ENCODE measurements around the gene ENTHD1. TPM values are rescaled to one million over a fixed set of nuclear protein-coding genes. Genes with fewer than 3 reads are reported as not detected.

The ENTHD1 gene
- total RNA-seq, 1 donor from 2014 or later = 0.11 TPM

DNA sequence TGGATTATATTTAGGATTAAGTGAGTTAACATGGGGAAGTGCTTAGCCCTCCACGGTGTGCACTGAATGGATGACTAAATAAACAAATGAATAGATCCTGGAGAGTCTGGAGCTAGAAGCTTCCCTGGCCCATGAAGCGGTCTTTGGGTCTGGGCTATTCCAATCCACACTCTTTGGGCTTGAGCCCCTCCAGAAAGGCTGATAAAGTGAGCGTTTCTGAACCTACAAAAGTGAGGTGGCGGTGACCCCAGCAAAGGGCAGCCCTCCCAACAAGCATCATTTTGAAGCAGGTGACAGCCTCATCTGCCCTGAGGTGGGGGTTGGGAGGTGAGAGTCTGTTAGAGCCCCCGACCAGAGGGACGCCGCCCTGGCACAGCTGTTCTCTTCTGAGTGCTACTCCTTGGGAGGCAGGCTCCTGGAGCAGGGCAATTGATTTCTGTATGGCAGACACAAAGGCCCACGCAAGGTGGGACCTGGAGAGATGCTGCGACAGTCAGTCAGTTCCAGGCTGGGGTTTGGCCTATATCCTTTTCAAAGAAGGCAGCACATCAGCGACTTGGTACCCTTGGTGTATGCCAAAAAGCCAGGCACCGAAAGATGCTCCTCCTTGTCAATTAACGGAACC, 165.2 kb downstream of the ENTHD1 start:
- Mint-ChIP-seq H3K27ac (no peak overlapping the region), H3K4me3 (ENCODE audit: low read depth) (no peak overlapping the region), H3K36me3 (ENCODE audit: low read depth) (no peaks in the 10 kb centered on the region), H3K4me1 (ENCODE audit: low read depth) (peaks cover 2% of the 10 kb centered on the region), H3K27me3 (ENCODE audit: low read depth) (peaks cover 22% of the 10 kb centered on the region), H3K9me3 (no peaks in the 10 kb centered on the region)
- intact Hi-C loops (cut with micrococcal nuclease) = no loop called here
- DNase-seq (ENCODE audit: low spot score) = no peak

DNA sequence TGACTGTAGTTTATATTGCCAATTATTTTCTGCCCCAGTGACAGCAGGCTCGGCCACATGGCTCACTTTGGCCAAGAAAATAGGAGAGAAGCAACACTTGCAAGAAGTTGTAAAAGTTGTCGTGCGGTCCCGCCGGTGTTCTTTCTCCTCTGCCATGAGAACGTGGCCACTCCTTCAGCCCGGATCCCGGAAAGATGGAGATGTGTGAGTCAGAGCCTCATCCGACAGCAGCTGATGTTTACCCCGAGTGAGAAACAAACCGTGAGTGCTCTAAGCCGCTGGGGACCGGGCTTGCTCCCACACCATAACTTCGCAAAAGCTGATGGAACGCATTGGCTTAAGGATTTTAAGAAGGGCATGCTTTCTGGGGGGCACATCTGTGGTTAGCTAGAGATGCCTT, 166.0 kb downstream of the ENTHD1 start:
- Mint-ChIP-seq H3K4me3 (ENCODE audit: low read depth) (no peak overlapping the region), H3K27me3 (ENCODE audit: low read depth) (peaks cover 16% of the 10 kb centered on the region), H3K36me3 (ENCODE audit: low read depth) (no peaks in the 10 kb centered on the region), H3K4me1 (ENCODE audit: low read depth) (peaks cover 3% of the 10 kb centered on the region), H3K9me3 (peaks cover under 1% of the 10 kb centered on the region), H3K27ac (no peak overlapping the region)
- intact Hi-C loops (cut with micrococcal nuclease) = no loop called here
- no peak for DNase-seq (ENCODE audit: low spot score)

GRCh38 chr22:39725351-39726035, 168.1 kb downstream of the ENTHD1 start:
- Mint-ChIP-seq H3K27me3 (ENCODE audit: low read depth) (peaks cover 15% of the 10 kb centered on the region), H3K4me3 (ENCODE audit: low read depth) (no peak overlapping the region)
- intact Hi-C loops (cut with micrococcal nuclease) = no loop called here

GRCh38 chr22:39724857-39725256, 168.7 kb downstream of the ENTHD1 start:
- H3K27ac Mint-ChIP-seq = no peak overlapping the region
- no peaks in the 10 kb centered on the region for H3K36me3 Mint-ChIP-seq (ENCODE audit: low read depth)
- H3K27me3 Mint-ChIP-seq (ENCODE audit: low read depth) = peaks cover 16% of the 10 kb centered on the region
- H3K4me1 Mint-ChIP-seq (ENCODE audit: low read depth) = peaks cover 3% of the 10 kb centered on the region
- no peak for DNase-seq (ENCODE audit: low spot score)
- peaks cover 8% of the 10 kb centered on the region for H3K9me3 Mint-ChIP-seq
- intact Hi-C loops (cut with micrococcal nuclease) = no loop called here
- no peak overlapping the region for H3K4me3 Mint-ChIP-seq (ENCODE audit: low read depth)

More at GRCh38 chr22:39725351-39726035, 168.1 kb downstream of the ENTHD1 start:
- Mint-ChIP-seq H3K27ac (no peak overlapping the region), H3K36me3 (ENCODE audit: low read depth) (no peaks in the 10 kb centered on the region), H3K4me1 (ENCODE audit: low read depth) (peaks cover 3% of the 10 kb centered on the region), H3K9me3 (peaks cover 8% of the 10 kb centered on the region)
- DNase-seq (ENCODE audit: low spot score) = no peak

DNA sequence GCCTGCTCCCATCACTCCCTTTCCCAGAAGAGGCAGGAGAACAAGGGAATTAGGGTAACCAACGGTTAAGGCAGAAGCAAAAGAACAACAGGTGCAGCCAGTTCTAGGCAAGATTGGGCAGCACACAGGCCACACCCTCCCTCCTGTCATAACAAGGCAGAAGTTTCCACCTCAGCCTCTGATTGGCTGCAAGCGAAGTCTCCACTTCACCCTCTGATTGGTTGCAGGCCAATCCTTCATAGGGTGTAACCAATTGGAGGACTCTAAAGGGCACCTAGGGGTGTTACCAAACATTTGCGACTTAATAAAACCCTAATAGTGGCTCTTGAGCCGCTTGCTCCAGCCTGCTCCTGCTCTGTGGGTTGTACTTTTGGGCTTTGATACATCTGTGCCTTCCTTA, 169.2 kb downstream of the ENTHD1 start:
- Mint-ChIP-seq H3K27ac (no peak overlapping the region), H3K4me1 (ENCODE audit: low read depth) (peaks cover 3% of the 10 kb centered on the region), H3K4me3 (ENCODE audit: low read depth) (no peak overlapping the region), H3K36me3 (ENCODE audit: low read depth) (no peaks in the 10 kb centered on the region), H3K27me3 (ENCODE audit: low read depth) (peaks cover 16% of the 10 kb centered on the region), H3K9me3 (peaks cover 8% of the 10 kb centered on the region)
- intact Hi-C loops (cut with micrococcal nuclease) = no loop called here
- no peak for DNase-seq (ENCODE audit: low spot score)

- no peak overlapping the region for H3K27ac Mint-ChIP-seq
- DNase-seq (ENCODE audit: low spot score) = no peak
- intact Hi-C loops (cut with micrococcal nuclease) = no loop called here
- no peaks in the 10 kb centered on the region for H3K36me3 Mint-ChIP-seq (ENCODE audit: low read depth)
- H3K27me3 Mint-ChIP-seq (ENCODE audit: low read depth) = peaks cover 16% of the 10 kb centered on the region
- H3K4me1 Mint-ChIP-seq (ENCODE audit: low read depth) = peaks cover 3% of the 10 kb centered on the region
- no peak overlapping the region for H3K4me3 Mint-ChIP-seq (ENCODE audit: low read depth)
- H3K9me3 Mint-ChIP-seq = peaks cover 8% of the 10 kb centered on the region
These were observed 169.6 kb downstream of the ENTHD1 start for GRCh38 chr22:39723899-39724351.

- no peaks in the 10 kb centered on the region for H3K36me3 Mint-ChIP-seq (ENCODE audit: low read depth)
- H3K4me3 Mint-ChIP-seq (ENCODE audit: low read depth) = no peak overlapping the region
- H3K9me3 Mint-ChIP-seq = peaks cover 8% of the 10 kb centered on the region
- H3K4me1 Mint-ChIP-seq (ENCODE audit: low read depth) = peaks cover 3% of the 10 kb centered on the region
- DNase-seq (ENCODE audit: low spot score) = no peak
- H3K27ac Mint-ChIP-seq = no peak overlapping the region
- intact Hi-C loops (cut with micrococcal nuclease) = no loop called here
- H3K27me3 Mint-ChIP-seq (ENCODE audit: low read depth) = peaks cover 16% of the 10 kb centered on the region
These were observed 170.1 kb downstream of the ENTHD1 start for GRCh38 chr22:39723463-39723862.

DNA sequence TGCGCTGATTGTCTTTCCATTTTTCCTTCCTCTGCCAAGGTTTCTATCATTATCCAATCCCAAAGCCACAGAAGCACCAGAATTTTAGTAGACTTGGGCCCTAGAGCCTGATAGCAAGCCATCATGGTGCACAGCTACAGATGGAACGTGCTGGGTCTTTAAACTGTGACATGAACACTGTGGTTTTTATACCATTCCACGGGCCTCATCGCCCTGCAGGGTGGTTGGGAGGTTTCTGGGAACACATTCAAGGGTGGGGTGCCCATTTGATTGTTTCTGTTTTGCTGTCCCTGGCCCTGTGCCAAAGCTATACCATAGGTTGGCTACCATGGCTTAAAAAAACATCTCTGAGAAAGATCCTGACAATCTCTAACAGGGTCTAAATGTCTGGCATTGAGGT, 171.1 kb downstream of the ENTHD1 start:
- Mint-ChIP-seq H3K27ac (no peak overlapping the region), H3K4me3 (ENCODE audit: low read depth) (no peak overlapping the region), H3K27me3 (ENCODE audit: low read depth) (peaks cover 11% of the 10 kb centered on the region), H3K4me1 (ENCODE audit: low read depth) (peaks cover 3% of the 10 kb centered on the region), H3K9me3 (peaks cover 8% of the 10 kb centered on the region), H3K36me3 (ENCODE audit: low read depth) (no peaks in the 10 kb centered on the region)
- DNase-seq (ENCODE audit: low spot score) = no peak
- intact Hi-C loops (cut with micrococcal nuclease) = no loop called here

GRCh38 chr22:39722032-39722325, 171.6 kb downstream of the ENTHD1 start:
- Mint-ChIP-seq H3K4me3 (ENCODE audit: low read depth) (no peak overlapping the region), H3K9me3 (peaks cover 8% of the 10 kb centered on the region), H3K27me3 (ENCODE audit: low read depth) (peaks cover 7% of the 10 kb centered on the region), H3K27ac (no peak overlapping the region), H3K36me3 (ENCODE audit: low read depth) (no peaks in the 10 kb centered on the region), H3K4me1 (ENCODE audit: low read depth) (peaks cover 3% of the 10 kb centered on the region)
- DNase-seq (ENCODE audit: low spot score) = no peak
- intact Hi-C loops (cut with micrococcal nuclease) = no loop called here

- H3K36me3 Mint-ChIP-seq (ENCODE audit: low read depth) = no peaks in the 10 kb centered on the region
- peaks cover 2% of the 10 kb centered on the region for H3K27me3 Mint-ChIP-seq (ENCODE audit: low read depth)
- H3K27ac Mint-ChIP-seq = no peak overlapping the region
- H3K4me1 Mint-ChIP-seq (ENCODE audit: low read depth) = peaks cover 3% of the 10 kb centered on the region
- intact Hi-C loops (cut with micrococcal nuclease) = no loop called here
- H3K4me3 Mint-ChIP-seq (ENCODE audit: low read depth) = no peak overlapping the region
- H3K9me3 Mint-ChIP-seq = peaks cover 8% of the 10 kb centered on the region
- no peak for DNase-seq (ENCODE audit: low spot score)
These were observed 172.1 kb downstream of the ENTHD1 start for GRCh38 chr22:39721206-39722031.

DNA sequence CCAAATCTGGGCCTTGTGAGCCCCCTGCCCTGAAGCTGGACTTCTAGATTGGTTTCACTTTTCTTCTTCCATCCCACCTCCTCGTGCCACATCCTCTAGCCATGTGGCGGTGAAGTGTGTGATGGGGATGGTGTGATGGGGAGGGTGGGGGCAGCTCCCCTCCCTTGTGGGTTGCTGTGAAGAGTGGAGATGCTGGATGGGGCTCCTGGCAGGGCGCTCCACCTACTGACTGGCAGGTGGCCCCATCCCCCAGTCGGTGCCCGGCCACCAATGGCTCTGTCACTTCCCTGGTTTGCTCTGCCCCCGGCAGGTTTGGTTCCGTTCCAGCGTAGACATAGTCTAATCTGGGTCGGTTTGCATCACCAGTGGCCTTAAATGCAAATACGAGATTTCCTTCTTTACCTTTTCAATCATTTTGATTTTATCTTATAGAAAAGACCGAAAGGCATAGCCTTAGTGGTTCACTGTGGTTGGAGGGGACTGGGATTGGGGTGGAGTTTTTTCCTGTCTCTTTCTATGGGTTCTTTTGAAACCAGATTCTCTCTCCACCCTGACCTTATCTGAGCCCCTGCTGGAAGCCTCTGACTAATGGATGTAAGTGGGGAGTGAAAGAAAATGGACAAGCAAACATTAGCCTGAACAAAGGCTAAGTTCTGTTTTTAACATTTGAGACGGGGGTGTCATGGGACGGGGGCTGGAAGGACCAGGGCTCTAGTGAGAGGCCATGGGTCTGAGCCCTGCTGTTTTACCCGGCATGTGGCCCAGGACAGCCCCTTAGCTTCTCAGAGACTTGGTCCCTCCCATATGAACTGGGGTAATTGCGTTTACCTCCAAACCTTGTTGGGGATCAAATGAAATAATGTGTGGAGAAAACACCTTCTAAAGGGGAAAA, 173.8 kb downstream of the ENTHD1 start:
- Mint-ChIP-seq H3K36me3 (ENCODE audit: low read depth) (no peaks in the 10 kb centered on the region), H3K9me3 (peaks cover 8% of the 10 kb centered on the region), H3K27ac (no peak overlapping the region), H3K4me1 (ENCODE audit: low read depth) (peaks cover 3% of the 10 kb centered on the region), H3K4me3 (ENCODE audit: low read depth) (no peak overlapping the region), H3K27me3 (ENCODE audit: low read depth) (peaks cover 2% of the 10 kb centered on the region)
- DNase-seq (ENCODE audit: low spot score) = no peak
- intact Hi-C loops (cut with micrococcal nuclease) = no loop called here

DNA sequence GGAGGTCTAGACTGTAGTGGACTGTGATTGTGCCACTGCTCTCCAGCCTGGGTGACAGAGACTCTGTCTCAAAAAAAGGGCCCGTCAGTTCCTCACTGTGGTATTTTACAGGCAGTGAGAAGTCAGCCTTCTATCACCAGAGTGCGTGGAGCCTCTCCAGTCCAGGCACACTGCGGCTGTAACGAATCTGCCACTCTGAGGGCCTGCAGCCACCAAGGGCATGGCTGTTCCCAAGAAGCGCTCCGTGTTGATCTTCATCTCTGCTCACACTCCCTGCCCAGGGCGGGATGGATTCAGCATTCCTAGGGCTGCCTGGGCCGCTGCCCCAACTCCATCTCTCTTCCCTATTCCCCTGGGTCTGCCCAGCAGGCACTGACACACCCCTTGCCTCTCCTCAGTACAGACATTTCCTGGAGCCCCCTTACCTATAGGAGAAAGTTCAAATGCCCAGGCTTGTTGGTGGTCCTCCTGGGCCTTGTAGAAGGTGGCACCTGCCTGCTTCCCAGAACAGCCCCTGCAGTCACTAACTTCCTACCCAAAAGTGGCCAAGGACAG, 174.6 kb downstream of the ENTHD1 start:
- Mint-ChIP-seq H3K27ac (no peak overlapping the region), H3K4me1 (ENCODE audit: low read depth) (peaks cover 2% of the 10 kb centered on the region), H3K9me3 (peaks cover 8% of the 10 kb centered on the region), H3K4me3 (ENCODE audit: low read depth) (no peak overlapping the region), H3K27me3 (ENCODE audit: low read depth) (peaks cover 2% of the 10 kb centered on the region), H3K36me3 (ENCODE audit: low read depth) (no peaks in the 10 kb centered on the region)
- intact Hi-C loops (cut with micrococcal nuclease) = no loop called here
- DNase-seq (ENCODE audit: low spot score) = no peak

All from activated T-helper 2 cell treated with anti-CD3 and anti-CD28 coated beads, Interferon-gamma antibody, Interleukin-2, Interleukin-4, amounts not matched to agents 10 μg/mL and 5 μg/mL and 100 μg/mL, durations not matched to agents 14 hours and 24 hours and 36 hours (primary cell).